ENCODE data around the gene NR2F1-AS1. TPM values are rescaled to one million over a fixed set of nuclear protein-coding genes. Genes with fewer than 3 reads are reported as not detected.

Gene NR2F1-AS1
- total and polyA plus RNA-seq, 2 donors (not counting 3 experiments of a cell fraction or from before 2014, with no cell fraction given) = 4.2 to 13.8 TPM

DNA sequence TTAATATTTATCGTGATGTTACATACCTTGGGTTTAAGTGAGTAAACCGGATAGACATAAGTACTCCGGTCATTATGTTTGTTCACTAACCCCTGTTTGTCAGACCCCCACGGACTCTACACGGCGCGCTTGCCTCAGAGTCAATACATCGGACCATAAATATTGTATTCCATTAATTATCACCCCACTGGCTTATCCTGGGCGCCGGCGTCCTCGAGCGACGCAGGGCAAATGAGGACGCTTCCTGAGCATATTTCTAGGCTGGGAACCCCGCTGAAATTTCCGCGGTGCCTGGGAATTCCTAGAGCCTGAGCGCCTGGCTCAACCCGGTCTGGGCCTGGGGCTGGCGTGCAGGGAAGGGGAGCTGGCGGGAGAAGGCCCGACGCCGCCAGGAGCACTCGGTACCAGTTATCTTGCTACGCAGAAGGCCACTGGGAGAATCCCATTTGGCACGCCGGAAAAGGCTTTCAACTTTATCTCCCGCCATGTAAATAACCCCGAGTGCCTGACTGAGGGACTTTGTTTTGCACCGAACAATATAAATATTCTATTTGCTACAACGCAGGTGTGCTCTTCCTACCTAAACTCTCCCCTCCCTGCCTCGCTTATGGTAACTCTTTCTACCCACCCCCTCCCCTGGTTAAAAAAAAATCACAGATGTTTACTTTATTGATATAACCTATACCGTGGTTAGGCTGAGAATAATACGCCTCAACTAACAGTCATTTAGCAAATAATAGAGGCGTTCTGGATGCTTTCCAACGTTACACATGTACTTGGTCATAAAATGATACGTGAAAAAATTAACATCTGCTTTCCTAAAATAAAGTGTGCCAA lies 21.4 kb upstream of the NR2F1-AS1 start:
- TF ChIP-seq EZH2 (IDR thresholded peaks at IDR 0.05; ENCODE audit: borderline replicate concordance, low read depth, low read length, severe bottlenecking) = peak; percentile 77
- TF ChIP-seq, protein P1, sequence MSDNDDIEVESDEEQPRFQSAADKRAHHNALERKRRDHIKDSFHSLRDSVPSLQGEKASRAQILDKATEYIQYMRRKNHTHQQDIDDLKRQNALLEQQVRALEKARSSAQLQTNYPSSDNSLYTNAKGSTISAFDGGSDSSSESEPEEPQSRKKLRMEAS (IDR thresholded peaks at IDR 0.05; ENCODE audit: insufficient read depth, insufficient read length) = no peak
- no peaks in the 10 kb centered on the region for H3K9me1 ChIP-seq (replicated peaks; ENCODE audit: control insufficient read depth, extremely low read depth, insufficient read depth, low read length)
- BruUV-seq (replicated peaks) = no TSS peak
- POLR2A ChIA-PET = no interaction called here
- no peak overlapping the region for H3K4me3 ChIP-seq (replicated peaks in 1 of 3; ENCODE audit: insufficient read depth in 1 of 3, low read depth in 1 of 3, low read length in 3 of 3)
- H4K20me1 ChIP-seq (replicated peaks; ENCODE audit: control insufficient read depth, extremely low read depth, insufficient read depth, low read length) = no peaks in the 10 kb centered on the region
- no peak overlapping the region for H3K4me2 ChIP-seq (ENCODE audit: insufficient read depth, low read length)
- H3K36me3 ChIP-seq (ENCODE audit: control insufficient read depth in 2 of 2, extremely low read depth in 1 of 2, insufficient read depth in 2 of 2, low read length in 2 of 2) = no peaks in the 10 kb centered on the region
- dilution Hi-C loops (cut with MboI; ENCODE audit: extremely low pct_ligation_motif_present, low sequenced_read_pairs) = no loop called here
- FAIRE-seq = no peak
- CTCF ChIA-PET = interaction anchor here (0.6 to 5.8 kb wide), 5 partner anchors 10 to 686 kb away, joined by 3 to 25 read pairs (median 3); no protein-coding TSS in a partner anchor
- H3K79me2 ChIP-seq (ENCODE audit: control insufficient read depth, insufficient read depth, low read length) = no peaks in the 10 kb centered on the region
- H3K27me3 ChIP-seq (ENCODE audit: control insufficient read depth in 2 of 2, insufficient read depth in 2 of 2, low read length in 2 of 2) = peaks cover 53 to 80% of the 10 kb centered on the region in 2 experiments
- intact Hi-C loops (cut with micrococcal nuclease) = no loop called here
- peaks cover 1% of the 10 kb centered on the region for H3K4me1 ChIP-seq (ENCODE audit: control insufficient read depth, extremely low read depth, insufficient read depth, low read length)
- DNase-seq (ENCODE audit: low read depth, low spot score) = no peak
- no peak overlapping the region for H2AFZ ChIP-seq (ENCODE audit: low read depth, low read length)
- H3K27ac ChIP-seq (ENCODE audit: insufficient read depth, low read depth, low read length) = no peak overlapping the region
- no peaks in the 10 kb centered on the region for H3K9me3 ChIP-seq (replicated peaks; ENCODE audit: control insufficient read depth, insufficient read depth, low read length)
- no peak overlapping the region for H3K9ac ChIP-seq (replicated peaks; ENCODE audit: extremely low read depth, insufficient read depth, low read length)

DNA sequence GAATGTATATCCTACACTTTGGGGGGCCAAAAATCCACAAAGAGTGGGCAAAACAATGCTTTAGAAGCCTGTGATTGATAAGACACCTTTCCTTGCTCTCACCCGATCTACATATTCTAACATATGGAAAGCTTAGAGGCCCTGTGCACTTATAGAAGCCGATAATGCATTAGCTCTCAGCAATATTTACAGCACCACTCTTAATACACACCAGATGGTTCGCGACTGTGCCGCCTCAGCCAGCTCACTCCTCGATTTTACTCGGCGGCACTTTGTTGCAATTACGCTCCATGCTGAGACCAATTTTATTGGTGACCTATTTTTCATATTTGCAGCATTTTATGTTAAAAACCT lies 20.8 kb upstream of the NR2F1-AS1 start:
- H3K4me2 ChIP-seq (ENCODE audit: insufficient read depth, low read length) = no peak overlapping the region
- no peak overlapping the region for H3K9ac ChIP-seq (replicated peaks; ENCODE audit: extremely low read depth, insufficient read depth, low read length)
- BruUV-seq (replicated peaks) = no TSS peak
- ChIA-PET CTCF (interaction anchor here (0.6 to 5.8 kb wide), 3 partner anchors 11 to 903 kb away, joined by 3 to 25 read pairs (median 3); no protein-coding TSS in a partner anchor), POLR2A (no interaction called here)
- no peak overlapping the region for H2AFZ ChIP-seq (ENCODE audit: low read depth, low read length)
- H3K4me1 ChIP-seq (ENCODE audit: control insufficient read depth, extremely low read depth, insufficient read depth, low read length) = no peaks in the 10 kb centered on the region
- no peaks in the 10 kb centered on the region for H3K36me3 ChIP-seq (ENCODE audit: control insufficient read depth in 2 of 2, extremely low read depth in 1 of 2, insufficient read depth in 2 of 2, low read length in 2 of 2)
- H3K27me3 ChIP-seq (ENCODE audit: control insufficient read depth in 2 of 2, insufficient read depth in 2 of 2, low read length in 2 of 2) = peaks cover 50 to 73% of the 10 kb centered on the region in 2 experiments
- no peak overlapping the region for H3K4me3 ChIP-seq (replicated peaks in 1 of 3; ENCODE audit: insufficient read depth in 1 of 3, low read depth in 1 of 3, low read length in 3 of 3)
- H3K27ac ChIP-seq (ENCODE audit: insufficient read depth, low read depth, low read length) = no peak overlapping the region
- intact Hi-C loops (cut with micrococcal nuclease) = no loop called here
- FAIRE-seq (no peak), DNase-seq (ENCODE audit: low read depth, low spot score) (no peak)
- TF ChIP-seq, protein P2, sequence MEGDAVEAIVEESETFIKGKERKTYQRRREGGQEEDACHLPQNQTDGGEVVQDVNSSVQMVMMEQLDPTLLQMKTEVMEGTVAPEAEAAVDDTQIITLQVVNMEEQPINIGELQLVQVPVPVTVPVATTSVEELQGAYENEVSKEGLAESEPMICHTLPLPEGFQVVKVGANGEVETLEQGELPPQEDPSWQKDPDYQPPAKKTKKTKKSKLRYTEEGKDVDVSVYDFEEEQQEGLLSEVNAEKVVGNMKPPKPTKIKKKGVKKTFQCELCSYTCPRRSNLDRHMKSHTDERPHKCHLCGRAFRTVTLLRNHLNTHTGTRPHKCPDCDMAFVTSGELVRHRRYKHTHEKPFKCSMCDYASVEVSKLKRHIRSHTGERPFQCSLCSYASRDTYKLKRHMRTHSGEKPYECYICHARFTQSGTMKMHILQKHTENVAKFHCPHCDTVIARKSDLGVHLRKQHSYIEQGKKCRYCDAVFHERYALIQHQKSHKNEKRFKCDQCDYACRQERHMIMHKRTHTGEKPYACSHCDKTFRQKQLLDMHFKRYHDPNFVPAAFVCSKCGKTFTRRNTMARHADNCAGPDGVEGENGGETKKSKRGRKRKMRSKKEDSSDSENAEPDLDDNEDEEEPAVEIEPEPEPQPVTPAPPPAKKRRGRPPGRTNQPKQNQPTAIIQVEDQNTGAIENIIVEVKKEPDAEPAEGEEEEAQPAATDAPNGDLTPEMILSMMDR (IDR thresholded peaks at IDR 0.05; ENCODE audit: extremely low read depth in 1 of 2, insufficient read depth in 1 of 2, low read depth in 1 of 2, low read length in 2 of 2) = no peak
- TF ChIP-seq GATA2 (IDR thresholded peaks at IDR 0.05; ENCODE audit: insufficient read depth, insufficient read length, low read depth, low read length) = no peak
- no peak for TF ChIP-seq EZH2 (IDR thresholded peaks at IDR 0.05; ENCODE audit: borderline replicate concordance, low read depth, low read length, severe bottlenecking)
- no peak for TF ChIP-seq MYC (IDR thresholded peaks at IDR 0.05; ENCODE audit: low read depth, low read length)
- TF ChIP-seq FOS (IDR thresholded peaks at IDR 0.05; ENCODE audit: borderline replicate concordance, insufficient read depth, low read length) = no peak
- no peak for TF ChIP-seq POLR2AphosphoS5 (IDR thresholded peaks at IDR 0.05; ENCODE audit: insufficient read depth, low read depth, low read length)
- TF ChIP-seq POLR2A (IDR thresholded peaks at IDR 0.05; ENCODE audit: low read depth, low read length) = no peak
- TF ChIP-seq JUN (IDR thresholded peaks at IDR 0.05; ENCODE audit: borderline replicate concordance, insufficient read depth, insufficient read length, low read depth) = no peak
- no peaks in the 10 kb centered on the region for H3K79me2 ChIP-seq (ENCODE audit: control insufficient read depth, insufficient read depth, low read length)
- H3K9me3 ChIP-seq (replicated peaks; ENCODE audit: control insufficient read depth, insufficient read depth, low read length) = no peaks in the 10 kb centered on the region
- no peaks in the 10 kb centered on the region for H4K20me1 ChIP-seq (replicated peaks; ENCODE audit: control insufficient read depth, extremely low read depth, insufficient read depth, low read length)
- dilution Hi-C loops (cut with MboI; ENCODE audit: extremely low pct_ligation_motif_present, low sequenced_read_pairs) = no loop called here
- no peaks in the 10 kb centered on the region for H3K9me1 ChIP-seq (replicated peaks; ENCODE audit: control insufficient read depth, extremely low read depth, insufficient read depth, low read length)
